Fibroblast of lung (primary cell): Measurements from ENCODE around the gene EIF3F. TPM values are rescaled to one million over a fixed set of nuclear protein-coding genes. Genes with fewer than 3 reads are reported as not detected.
A peak's percentile ranks its signal among the peaks of the same experiment; 100 is the strongest.

Source experiments
- DNase-seq, 2 donors: peaks; one replicate each; pipeline versions ENCODE4 v3.0.0 to v3.0.0-alpha.2; 2010; ENCODE audit warnings: low read depth in 2 of 2
- H2AFZ ChIP-seq: 2 replicates; pipeline ENCODE4 v1.5.1; 2012; ENCODE audit warnings: low read length, control low read depth, inconsistent platforms
- H3K27ac ChIP-seq: 2 replicates; pipeline ENCODE4 v1.5.1; 2011; ENCODE audit warnings: low read length, control low read depth; ENCODE audit not compliant: insufficient read depth
- H3K27me3 ChIP-seq: 2 replicates; pipeline ENCODE4 v1.5.1; 2011; ENCODE audit warnings: mild to moderate bottlenecking, low read length; ENCODE audit not compliant: control insufficient read depth, insufficient read depth
- H3K36me3 ChIP-seq: 2 replicates; pipeline ENCODE4 v1.5.1; 2011; ENCODE audit warnings: low read length; ENCODE audit not compliant: control insufficient read depth, insufficient read depth
- H3K4me1 ChIP-seq: 2 replicates; pipeline ENCODE4 v1.5.1; 2011; ENCODE audit warnings: low read length; ENCODE audit not compliant: control insufficient read depth, insufficient read depth; ENCODE audit errors: extremely low read depth
- H3K4me2 ChIP-seq: 2 replicates; pipeline ENCODE4 v1.5.1; 2011; ENCODE audit warnings: low read length, control low read depth; ENCODE audit not compliant: insufficient read depth; ENCODE audit errors: extremely low read depth
- H3K4me3 ChIP-seq, 4 experiments: fragments of 200-600 bp in 1 of 4; sonication (generic) in 1 of 4; replicated peaks in 1 of 4; 2 replicates each; pipeline ENCODE4 v1.5.1; 2011 to 2016; ENCODE audit warnings: low read length in 4 of 4, low read depth in 3 of 4, mild to moderate bottlenecking in 3 of 4, control low read depth in 2 of 4, inconsistent platforms in 1 of 4, mixed read lengths in 1 of 4; ENCODE audit not compliant: insufficient read depth in 1 of 4; ENCODE audit errors: control extremely low read depth in 1 of 4
- H3K79me2 ChIP-seq: 2 replicates; pipeline ENCODE4 v1.5.1; 2012; ENCODE audit warnings: mild to moderate bottlenecking, low read length, inconsistent platforms; ENCODE audit not compliant: control insufficient read depth, insufficient read depth
- H3K9ac ChIP-seq: 2 replicates; pipeline ENCODE4 v1.5.1; 2011; ENCODE audit warnings: mild to moderate bottlenecking, low read length, control low read depth; ENCODE audit not compliant: insufficient read depth
- H3K9me3 ChIP-seq: 2 replicates; pipeline ENCODE4 v1.5.1; 2012; ENCODE audit warnings: low read depth, low read length; ENCODE audit not compliant: control insufficient read depth, insufficient read depth
- H4K20me1 ChIP-seq: 2 replicates; pipeline ENCODE4 v1.5.1; 2011; ENCODE audit warnings: low read length; ENCODE audit not compliant: control insufficient read depth, insufficient read depth; ENCODE audit errors: extremely low read depth
- CTCF ChIP-seq, 2 donors: IDR thresholded peaks in 1 of 2; conservative IDR thresholded peaks in 1 of 2; 1 replicate in 1 of 2; 2 replicates in 1 of 2; pipeline ENCODE4 v1.5.1; 2011 to 2012; ENCODE audit warnings: low read length in 2 of 2, control low read depth in 1 of 2, inconsistent platforms in 1 of 2, low read depth in 1 of 2, mild to moderate bottlenecking in 1 of 2
- EZH2 ChIP-seq: IDR thresholded peaks from 2 replicates; pipeline ENCODE4 v1.5.1; 2012; ENCODE audit warnings: low read length, control low read depth, mild to moderate bottlenecking; ENCODE audit errors: missing control alignments
- polyA plus RNA-seq, 2 donors: library from polyadenylated mRNA; depleted of rRNA in 1 of 2; stranded (reverse) in 1 of 2; unstranded in 1 of 2; fragments of >200 nt; gene quantifications; 2 replicates each; pipeline ENCODE4 v1.2.1, GENCODE V29; 2011 to 2012; ENCODE audit warnings: missing spikeins in 1 of 2
- total RNA-seq: library from RNA; depleted of rRNA; stranded (reverse); fragments of >200 nt; gene quantifications from 2 replicates; pipeline ENCODE4 v1.2.1, GENCODE V29; 2014

Gene EIF3F
- total and polyA plus RNA-seq, 2 donors (not counting 1 experiment from before 2014, with no cell fraction given) = 303 to 323 TPM

- no peaks in the 10 kb centered on the region for H4K20me1 ChIP-seq
These were observed 26.7 kb downstream of the EIF3F start for GRCh38 chr11:8013833-8014232.

GRCh38 chr11:8015753-8016239 is 28.7 kb downstream of the EIF3F start:
- TF ChIP-seq EZH2 = no peak
- TF ChIP-seq CTCF (conservative IDR thresholded peaks at IDR 0.05 in 1 of 2, IDR thresholded peaks at IDR 0.05 in 1 of 2; ENCODE audit: low read depth in 1 of 2, low read length in 2 of 2) = no peak
- Histone ChIP-seq H2AFZ (no peak overlapping the region), H3K9me3 (no peaks in the 10 kb centered on the region), H3K27ac (no peak overlapping the region), H3K4me3 (no peak overlapping the region), H3K36me3 (no peaks in the 10 kb centered on the region), H3K4me2 (peak overlapping the region; percentile 1), H3K4me1 (peaks cover 21% of the 10 kb centered on the region), H3K79me2 (no peaks in the 10 kb centered on the region), H4K20me1 (no peaks in the 10 kb centered on the region), H3K27me3 (no peaks in the 10 kb centered on the region), H3K9ac (no peak overlapping the region)
- DNase-seq = peak in 1 of 2 donors; percentile 81

More at GRCh38 chr11:8013833-8014232, 26.7 kb downstream of the EIF3F start:
- no peaks in the 10 kb centered on the region for H3K36me3 ChIP-seq
- H3K9me3 ChIP-seq = no peaks in the 10 kb centered on the region
- no peaks in the 10 kb centered on the region for H3K27me3 ChIP-seq
- no peak overlapping the region for H3K4me3 ChIP-seq
- no peak overlapping the region for H3K4me2 ChIP-seq
- no peak overlapping the region for H3K9ac ChIP-seq
- peaks cover 18% of the 10 kb centered on the region for H3K4me1 ChIP-seq
- H3K27ac ChIP-seq = no peak overlapping the region
- no peak for TF ChIP-seq EZH2
- no peak for TF ChIP-seq CTCF (conservative IDR thresholded peaks at IDR 0.05 in 1 of 2, IDR thresholded peaks at IDR 0.05 in 1 of 2; ENCODE audit: low read depth in 1 of 2, low read length in 2 of 2)
- DNase-seq = no peak
- H2AFZ ChIP-seq = no peak overlapping the region
- no peaks in the 10 kb centered on the region for H3K79me2 ChIP-seq

- TF ChIP-seq EZH2 = no peak
- no peak for TF ChIP-seq CTCF (conservative IDR thresholded peaks at IDR 0.05 in 1 of 2, IDR thresholded peaks at IDR 0.05 in 1 of 2; ENCODE audit: low read depth in 1 of 2, low read length in 2 of 2)
These were observed 29.3 kb downstream of the EIF3F start for GRCh38 chr11:8016440-8016839.

More at GRCh38 chr11:8016440-8016839, 29.3 kb downstream of the EIF3F start:
- Histone ChIP-seq H2AFZ (no peak overlapping the region), H3K4me1 (peaks cover 21% of the 10 kb centered on the region), H3K9ac (no peak overlapping the region), H3K79me2 (no peaks in the 10 kb centered on the region), H3K27ac (no peak overlapping the region), H3K27me3 (no peaks in the 10 kb centered on the region), H4K20me1 (no peaks in the 10 kb centered on the region), H3K4me2 (peak overlapping the region; percentile 1), H3K4me3 (no peak overlapping the region), H3K36me3 (no peaks in the 10 kb centered on the region), H3K9me3 (no peaks in the 10 kb centered on the region)
- DNase-seq = peak in 1 of 2 donors; percentile 13
